NCI-H2107 (cell line): ENCODE data around the gene TFPT.
A peak's percentile ranks its signal among the peaks of the same experiment; 100 is the strongest.

Source experiments
- DNase-seq: peaks from one replicate; lab custom pipeline; 2025; lab: John Stamatoyannopoulos, UW

TFPT gene, protein sequence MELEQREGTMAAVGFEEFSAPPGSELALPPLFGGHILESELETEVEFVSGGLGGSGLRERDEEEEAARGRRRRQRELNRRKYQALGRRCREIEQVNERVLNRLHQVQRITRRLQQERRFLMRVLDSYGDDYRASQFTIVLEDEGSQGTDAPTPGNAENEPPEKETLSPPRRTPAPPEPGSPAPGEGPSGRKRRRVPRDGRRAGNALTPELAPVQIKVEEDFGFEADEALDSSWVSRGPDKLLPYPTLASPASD

DNA sequence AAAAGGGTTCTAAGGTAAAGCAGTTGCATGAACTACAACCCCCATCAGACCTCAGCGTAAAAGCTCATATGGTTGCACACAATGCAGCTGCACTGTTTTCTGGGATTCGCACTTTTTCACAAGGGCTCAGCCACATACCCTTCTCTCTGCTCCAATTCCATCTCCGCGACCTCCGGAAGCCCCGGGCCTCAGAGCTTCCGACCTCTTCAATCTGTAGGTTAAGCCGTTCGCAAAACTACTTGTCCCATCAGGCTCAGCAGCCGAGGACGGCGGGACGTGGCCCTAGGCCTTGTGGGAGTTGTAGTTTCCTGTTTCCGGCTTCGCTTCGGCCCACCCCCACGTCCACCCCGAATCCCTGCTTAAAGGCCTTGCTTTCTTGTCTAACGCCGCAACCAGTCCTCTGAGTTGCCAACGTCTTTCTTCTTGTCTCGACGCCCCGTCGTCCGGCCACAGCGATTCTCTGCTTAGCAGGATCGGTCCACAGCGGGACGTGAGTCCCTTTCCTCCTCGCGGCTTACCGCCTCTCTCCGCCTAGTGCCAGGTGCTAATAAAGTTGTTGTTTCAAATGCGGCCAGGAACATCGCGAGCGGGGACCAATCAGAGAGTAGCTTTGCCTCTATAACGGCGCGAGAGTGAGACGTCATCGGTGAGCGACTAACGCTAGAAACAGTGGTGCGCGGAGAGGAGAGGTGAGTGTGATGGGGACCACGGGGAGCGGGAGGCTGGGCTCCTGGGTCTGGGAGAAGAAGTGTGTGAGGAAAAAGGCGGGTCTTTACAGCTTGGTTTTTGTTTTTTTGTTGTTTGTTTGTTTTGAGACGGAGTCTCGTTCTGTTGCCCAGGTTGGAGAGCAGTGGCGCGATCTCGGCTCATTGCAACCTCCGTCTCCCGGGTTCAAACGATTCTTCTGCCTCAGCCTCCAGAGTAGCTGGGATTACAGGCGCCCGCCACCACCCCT lies at the start of gene TFPT, which contains the start of gene PRPF31:
TSS of gene TFPT (minus strand) at position 549 of the 955 bp plus-strand sequence. CDS start at position 161, 388 bp downstream.
TSS of gene PRPF31 (plus strand) at position 646 of the 955 bp plus-strand sequence. CDS start 2,525 bp downstream, outside the sequence.
- DNase-seq: peak; percentile 94

DNA sequence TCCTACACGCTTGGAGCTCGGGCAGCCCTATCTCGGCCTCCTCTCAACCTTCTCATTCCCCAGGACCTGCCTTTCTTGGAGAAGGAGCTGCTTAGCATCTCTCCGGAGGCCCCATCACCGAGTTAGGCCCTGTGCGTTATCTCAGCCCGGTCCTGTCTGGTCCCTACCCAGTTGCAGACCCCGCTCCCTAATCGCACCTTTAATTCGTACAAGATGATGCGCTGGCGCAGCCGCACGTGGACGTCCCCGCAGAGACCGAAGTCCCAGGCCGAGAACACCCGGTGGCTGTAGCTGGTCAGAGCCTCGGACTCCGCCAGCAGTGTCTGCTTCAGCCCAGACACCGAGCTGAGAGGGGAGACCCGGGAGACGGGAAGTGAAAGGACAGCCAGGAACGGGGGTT lies 49.8 kb upstream of the TFPT start:
- DNase-seq: no peak

DNA sequence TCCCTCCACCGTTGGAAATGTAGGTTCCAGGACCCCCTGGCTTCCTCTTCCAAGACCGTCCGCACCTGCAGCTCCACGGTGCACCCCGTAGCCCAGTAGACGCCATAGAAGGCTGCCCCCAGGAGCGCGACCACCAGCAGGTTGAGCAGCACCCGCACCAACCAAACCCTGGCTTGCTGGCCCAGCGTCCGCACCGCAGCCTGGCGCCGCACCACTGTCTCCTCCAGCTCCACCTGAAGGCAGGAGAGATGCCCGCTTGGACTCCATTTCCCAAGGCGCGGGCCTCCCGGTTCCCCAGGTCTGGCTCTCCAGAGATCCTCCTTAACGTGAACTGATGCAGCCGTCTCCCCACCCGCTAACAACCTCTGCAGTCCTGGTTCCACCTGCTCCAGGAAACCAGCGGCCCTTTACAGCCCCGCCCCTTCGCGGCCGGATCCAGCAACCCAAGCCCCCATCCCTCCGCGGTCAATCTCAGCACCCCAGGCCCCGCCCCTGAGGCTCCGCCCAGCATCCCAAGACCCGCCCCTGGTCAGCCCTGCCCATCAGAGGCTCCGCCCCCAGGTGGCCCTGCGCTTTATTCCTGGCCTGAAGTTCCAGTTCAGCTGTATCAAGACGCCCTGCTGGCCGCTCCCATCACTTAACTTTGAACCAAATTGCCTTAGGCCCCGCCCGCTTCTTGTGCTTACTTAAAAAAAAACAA lies 49.1 kb upstream of the TFPT start:
- no peak for DNase-seq

DNA sequence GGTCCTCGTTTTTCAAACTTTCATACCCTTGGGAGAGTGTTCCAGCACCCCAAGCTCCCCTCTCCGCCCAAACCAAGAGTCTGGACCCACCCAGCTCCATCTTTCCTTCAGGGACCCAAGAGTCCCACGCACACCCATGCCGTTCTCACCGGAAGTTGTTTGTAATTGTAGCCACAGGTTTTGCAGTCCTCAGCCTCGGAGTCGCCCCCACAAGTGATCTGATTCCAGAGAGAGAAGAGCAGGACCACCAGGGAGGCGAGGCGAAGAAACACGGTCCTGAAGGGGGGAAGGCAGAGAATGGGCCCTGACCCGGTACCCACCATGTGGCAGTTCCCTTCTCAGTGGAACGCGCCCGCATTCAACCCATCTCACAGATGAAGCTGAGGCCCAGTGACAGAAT lies 47.4 kb upstream of the TFPT start:
- DNase-seq: no peak

DNA sequence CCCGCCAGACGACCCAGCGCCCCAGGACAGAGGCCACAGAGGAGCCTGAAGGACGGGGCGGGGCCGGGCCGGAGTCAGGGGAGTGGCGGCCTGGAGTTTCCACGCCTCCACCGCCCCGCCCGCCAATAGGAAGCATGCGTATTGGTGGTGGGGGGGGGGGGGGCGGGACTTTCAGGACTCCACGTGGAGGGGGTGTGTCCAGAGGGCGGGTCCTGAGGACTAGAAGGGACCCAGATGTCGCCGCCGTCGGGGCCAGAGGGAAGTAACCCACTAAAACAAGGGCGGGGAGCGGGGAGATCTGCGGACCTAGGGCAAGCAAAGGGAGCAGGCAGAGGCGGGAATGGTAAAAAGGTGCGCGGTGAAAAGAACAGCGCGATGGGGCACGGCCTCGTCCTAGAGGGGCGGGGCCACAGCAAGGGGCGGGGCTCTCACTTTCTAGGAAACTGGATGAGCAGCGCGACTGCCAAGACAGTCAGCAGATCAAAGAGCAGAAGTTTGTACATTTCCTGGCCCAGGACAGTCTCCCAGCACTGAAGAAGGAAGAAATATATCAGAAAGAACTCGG lies 46.9 kb upstream of the TFPT start:
- no peak for DNase-seq

DNA sequence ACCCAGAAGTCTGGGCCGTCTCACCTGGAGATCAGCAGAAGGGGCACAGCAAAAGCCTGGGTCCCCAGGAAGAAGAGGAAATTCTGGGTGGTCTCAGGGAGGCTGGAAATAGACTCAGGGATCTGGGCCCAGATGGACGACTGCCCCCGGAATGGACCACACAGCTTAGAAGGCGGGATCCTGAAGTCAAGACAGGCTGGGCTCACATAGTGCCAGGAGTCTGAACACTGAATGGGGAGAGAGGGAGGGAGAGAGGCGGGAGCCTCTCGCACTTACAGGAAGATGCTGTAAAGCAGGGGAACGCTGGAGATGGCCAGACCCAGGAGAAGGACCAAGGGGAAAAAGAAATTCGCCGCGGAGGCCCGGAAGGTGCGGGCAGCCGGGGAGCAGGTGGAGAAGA lies 45.4 kb upstream of the TFPT start:
- no peak for DNase-seq

DNA sequence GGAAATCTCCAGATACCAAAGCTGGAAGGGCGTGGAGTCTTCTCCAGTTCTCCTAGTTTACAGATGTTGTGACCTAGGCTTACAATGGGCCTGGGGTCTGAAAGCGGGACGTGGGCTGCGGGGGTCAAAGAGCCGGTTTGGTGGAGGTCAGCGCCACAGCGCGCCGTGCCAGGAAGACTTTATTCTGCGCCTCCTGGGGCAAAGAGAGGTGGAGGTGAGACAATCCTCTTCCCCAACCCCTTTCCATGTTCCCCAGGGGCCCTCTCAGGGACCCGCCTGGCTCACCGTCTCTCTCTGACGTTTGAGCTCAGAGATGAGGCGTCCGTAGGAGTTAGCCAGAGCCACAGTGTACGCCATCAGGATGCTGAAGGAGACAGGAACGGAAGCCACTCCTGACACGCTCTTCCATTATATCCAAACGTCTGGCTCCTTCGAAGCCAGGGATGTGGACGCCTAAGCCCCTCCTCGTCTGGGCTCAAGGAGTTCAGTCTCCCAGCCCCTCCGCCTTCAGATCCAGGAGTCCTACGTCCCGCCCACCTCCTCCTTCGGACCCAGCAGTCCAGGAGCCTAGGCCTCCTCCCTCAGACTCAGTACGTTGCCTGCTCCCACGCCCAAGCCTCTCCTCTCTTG lies 44.8 kb upstream of the TFPT start:
- no peak for DNase-seq

DNA sequence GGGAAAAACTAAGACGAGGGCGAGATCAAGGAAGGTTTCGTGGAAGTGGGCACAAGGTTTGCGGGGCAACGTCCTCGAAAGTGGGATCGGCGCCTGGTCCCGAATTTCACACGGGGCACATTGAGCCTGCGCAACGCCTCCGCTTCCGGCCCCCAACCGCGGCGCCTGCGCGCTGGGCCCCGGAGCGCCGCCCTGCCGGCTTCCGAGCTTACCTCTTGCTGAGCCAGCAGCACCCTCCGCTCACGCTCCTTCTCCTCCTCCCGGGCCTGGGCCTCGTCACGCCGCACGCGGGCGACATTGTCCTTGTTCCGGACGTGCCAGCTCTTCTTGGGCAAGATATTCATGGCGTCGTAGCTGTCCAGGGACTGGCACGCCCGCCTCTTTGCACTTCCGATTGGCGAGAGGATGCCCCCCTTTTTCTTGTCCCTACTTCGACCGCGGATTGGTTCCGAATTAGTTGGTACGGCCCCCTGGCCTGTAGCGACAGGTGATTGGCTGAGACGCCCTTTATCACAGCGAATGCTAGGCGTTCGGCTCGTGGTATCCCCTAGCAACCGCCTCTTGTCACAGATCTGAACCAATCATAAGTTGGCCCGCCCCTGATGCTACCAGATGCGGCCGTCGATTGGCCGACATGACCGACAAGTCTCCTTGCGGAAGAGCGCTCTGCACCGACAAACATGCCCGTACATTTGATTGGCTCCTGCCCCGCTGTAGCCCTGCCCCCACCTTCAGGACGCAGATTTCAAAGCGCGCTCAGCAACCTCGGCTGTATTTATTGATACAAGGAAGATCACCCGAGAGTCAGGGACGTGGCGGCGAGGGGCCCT lies 44.1 kb upstream of the TFPT start, which contains the start of gene LENG1:
TSS of gene LENG1 (minus strand) at position 370 of the 830 bp plus-strand sequence. CDS start at position 344, 26 bp downstream.
- peak; percentile 98 for DNase-seq

DNA sequence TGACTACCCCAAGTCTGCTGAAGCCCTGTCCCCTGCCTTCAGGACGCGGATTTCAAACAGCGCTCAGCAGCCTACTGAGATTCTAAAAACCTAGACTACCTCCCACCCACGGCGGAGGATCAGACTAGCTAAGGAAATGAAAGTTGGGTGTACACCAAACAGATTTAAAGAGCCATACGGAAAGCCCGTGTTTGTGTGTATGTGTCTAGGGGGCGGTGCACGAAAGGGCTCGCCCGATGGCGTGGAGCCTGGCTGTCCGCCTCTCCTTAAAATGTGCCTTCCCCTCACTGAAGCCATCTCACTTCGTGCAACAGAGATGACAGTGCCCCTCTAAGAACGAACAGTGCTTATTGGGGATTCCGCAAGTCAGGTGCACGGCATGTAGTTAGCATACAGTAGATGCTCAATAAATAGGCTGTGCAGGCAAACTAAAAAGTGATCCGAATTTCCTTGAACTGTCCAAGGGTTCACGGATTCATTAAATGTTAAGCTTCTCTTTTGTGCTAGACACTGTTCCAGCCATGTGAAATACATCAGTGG lies 43.4 kb upstream of the TFPT start:
- DNase-seq: no peak

DNA sequence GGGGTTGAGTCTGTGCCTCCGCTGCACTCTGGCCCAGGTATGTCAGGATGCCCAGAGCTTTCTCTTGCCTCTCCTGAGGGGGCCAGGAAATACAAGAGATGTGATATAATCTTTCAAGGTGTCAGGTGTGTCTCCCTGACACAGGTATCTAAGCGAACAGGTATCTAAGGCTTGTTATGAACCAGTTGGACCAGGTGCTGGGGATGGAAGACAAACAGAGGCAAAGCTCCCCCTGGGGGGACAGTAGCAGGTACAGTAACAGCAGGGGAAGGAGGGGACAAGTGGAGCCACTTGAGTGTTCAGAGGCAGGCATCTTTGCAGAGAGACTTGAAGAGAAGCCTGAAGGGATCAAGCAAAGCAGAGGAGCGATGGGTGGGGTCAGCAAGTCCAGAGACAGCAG lies 41.5 kb upstream of the TFPT start:
- no peak for DNase-seq

DNA sequence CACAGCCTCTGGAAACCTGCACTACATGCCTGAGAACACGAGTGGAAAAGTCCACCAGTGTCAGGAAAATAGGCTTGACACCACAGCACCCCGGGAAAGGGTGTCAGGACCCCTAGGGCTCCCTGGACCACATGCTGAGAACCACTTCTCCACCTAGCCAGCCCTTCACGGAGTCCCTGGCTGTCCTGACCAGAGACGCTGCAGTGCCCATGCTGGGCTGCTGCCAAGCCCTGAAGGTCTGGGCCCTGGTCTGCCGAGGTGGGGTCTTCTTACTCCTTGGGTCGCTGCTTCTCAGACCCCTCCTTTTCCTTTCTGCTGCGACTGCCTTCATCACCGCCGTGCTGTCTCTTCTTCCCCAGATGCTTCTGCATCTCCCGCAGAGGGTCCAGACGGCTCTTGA lies 41.0 kb upstream of the TFPT start:
- DNase-seq: no peak

DNA sequence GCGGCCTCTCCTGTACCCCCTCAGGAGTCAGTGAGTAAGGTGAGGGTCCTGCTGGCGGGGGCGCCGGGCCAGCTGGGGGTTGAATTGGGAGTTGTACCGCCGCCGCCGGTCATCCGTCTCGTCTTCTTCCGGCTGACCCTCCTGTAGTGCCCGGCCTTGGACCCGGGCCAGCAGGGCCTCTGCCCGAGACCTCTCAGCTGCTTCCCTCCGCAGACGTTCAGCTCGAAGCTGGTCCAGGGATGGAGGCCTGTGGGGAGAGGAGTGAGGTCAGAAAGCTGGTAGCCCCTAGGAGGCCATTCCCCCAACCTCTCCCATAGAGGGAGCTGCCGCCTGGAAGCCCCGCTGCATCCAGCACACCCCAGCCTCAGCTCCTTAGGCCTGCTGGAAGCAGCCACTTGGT lies 40.2 kb upstream of the TFPT start:
- DNase-seq: no peak

DNA sequence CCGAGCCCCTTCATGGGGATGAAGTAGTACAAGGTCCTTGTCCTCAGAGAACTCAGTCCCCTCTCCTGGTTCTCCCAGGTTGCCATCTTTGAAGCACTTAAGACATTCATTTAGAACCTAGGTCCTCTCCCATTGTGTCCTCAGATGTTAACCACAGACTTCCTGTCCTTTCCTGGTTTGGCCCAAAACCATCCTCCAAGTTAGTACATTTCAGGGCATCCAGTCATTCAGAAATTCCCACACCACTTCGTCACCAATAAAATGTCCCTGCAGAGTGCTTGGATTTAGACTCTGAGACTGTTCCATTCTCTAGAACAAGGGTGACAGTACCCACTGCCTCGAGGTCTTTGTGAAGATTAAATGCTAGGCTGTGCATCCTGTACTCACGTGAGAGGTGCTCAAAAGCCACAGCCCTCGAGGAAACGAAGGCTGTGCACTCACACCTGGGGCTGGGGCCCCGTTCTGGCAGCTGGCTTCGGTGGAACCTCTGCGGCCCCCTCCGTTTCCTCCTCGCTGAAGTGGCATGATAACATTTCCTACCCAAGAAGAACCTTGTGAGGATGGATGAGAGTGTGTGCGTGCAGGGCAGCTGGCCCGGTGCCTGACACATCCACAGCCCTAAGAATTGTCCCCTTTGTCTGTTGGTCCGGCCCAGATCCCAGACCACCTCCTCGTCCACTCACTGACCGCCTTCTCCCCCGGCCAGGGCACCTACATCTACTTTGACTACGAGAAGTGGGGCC lies 39.3 kb upstream of the TFPT start:
- no peak for DNase-seq

DNA sequence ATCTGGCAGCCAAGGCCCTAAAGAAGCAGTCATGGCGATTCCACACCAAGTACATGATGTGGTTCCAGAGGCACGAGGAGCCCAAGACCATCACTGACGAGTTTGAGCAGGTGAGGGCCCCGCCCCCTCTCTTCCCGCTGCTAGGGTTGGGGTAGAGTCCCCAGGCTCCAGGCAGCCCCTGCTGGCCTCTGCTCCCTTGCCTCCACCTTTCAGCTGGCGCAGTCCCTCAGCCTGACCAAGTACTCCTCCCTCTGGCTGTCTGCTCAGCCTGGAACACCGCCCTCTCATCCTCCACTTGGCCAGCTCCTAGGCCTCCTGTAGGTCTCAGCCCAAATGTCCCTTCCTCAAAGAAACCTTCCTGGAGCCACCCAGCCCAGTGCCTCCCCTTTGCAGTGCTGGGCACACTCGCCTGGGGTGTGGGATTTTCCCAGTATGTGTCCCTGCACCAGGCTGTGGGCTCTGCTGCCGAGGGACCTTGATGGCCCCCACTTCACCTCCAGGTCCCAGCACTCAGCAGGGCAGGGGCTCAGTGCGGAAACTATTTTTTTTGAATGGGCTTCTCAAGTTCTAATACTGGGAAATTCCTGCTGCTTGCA lies 38.4 kb upstream of the TFPT start:
- DNase-seq: no peak

DNA sequence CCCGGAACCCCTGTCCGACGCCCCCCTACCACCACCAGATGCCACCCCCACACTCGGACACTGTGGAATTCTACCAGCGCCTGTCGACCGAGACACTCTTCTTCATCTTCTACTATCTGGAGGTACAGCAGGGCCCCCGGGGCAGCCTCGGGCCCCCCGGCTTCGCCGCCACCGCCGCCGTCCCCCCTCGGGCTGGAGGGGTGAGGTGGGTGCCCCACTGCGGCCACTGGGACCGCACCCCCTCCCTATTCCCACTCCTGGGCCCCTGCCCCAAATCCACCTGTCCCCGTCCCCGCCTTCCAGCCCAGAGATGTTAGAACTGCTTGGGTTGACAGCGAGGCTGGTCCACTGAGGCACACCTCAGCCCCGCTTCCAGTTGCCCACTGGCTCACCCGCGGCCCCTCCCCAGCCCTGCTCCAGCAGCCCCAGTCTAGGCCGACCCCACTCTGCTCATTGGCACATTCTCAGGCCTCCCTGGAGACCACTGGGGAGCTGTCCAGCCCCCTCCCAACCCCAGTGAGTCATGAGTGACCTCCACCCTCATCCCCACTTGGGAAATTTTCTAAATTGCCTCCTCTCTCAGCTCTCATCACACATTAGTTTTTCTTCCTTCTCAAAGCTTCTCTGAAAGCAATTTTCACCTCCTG lies 37.5 kb upstream of the TFPT start:
- DNase-seq: no peak

DNA sequence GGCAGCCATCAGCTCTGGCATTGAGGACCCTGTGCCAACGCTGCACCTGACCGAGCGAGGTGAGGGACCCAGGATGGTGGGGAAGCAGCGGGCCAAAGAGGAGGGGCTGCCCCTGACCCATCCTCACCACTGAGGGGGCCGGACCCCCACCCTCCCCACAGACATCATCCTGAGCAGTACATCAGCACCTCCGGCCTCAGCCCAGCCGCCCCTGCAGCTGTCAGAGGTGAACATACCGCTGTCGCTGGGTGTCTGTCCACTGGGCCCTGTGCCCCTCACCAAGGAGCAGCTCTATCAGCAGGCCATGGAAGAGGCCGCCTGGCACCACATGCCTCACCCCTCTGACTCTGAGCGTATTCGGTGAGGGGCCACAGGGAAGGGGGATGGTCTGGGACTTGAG lies 36.8 kb upstream of the TFPT start:
- DNase-seq: no peak

DNA sequence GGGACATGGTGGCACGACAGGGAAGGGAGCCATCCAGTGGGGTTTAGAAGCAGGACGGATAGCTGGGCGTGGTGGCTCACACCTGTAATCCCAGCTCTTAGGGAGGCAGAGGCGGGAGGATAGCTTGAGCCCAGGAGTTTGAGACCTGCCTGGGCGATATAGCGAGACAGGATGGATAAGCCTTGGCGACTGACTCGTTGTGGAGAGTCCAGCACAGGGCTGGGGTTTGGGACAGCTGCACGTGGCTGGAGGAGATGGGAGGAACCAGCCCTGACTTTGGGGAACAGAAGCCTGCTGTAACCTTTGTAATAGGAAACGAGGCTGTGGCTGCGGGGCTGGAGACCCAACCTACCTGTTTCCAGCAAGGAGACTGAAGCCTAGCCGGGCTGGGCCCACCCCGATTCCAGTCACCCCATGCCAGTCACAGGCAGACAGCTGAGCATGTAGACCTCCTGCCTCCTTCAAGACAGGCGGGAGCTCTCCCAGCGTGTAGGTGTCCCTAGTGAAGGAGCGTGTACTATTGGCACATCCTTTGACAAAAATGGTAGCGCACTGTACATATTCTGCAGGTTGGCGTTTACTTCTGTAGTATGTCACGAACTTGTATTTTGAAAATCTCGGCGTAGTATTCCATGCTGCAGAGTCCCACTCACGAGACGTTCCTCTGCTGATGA lies 36.0 kb upstream of the TFPT start:
- DNase-seq: no peak
